GM18526 (cell line): Measurements from ENCODE around the gene GLRA1.

Experiments
- POLR2A ChIP-seq: IDR thresholded peaks from 3 replicates; pipeline ENCODE4 v1.6.1; 2011; ENCODE audit not compliant: insufficient read length; ENCODE audit errors: extremely low read depth

The GLRA1 gene

DNA sequence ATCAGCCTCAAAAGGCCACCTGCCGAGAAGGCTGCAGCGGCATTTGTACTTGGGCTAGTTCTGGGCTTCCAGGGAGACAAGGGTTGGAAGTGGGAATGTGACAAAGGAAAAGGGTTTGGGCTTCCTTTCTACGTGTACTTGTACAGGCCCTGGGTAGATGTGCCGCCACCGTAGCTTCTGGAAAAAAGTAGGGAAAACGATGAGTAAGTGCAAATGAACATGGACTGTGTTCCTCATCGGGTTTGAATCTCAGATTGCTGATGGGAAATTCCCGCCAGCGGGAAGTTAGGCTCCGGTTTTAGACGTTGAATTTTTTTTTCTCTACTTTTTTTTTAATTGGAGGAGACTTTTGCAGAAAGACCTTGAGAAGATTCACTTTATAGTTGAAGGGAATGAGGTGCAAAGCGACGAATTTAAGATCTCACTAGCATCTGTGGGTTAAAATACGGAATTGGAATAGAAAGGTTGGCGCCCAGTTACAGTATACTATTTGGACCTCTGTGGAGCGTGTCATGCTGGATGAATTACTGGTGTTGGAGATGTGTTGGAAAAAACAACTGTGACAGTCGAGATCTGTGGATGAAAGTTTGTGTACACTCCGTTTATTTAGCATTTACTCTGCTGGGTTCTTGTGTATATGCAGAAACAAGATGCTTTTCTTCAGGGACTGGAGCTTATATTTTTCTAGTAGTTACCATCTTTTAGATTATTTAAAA is 151.6 kb downstream of the GLRA1 start:
- no peak for TF ChIP-seq POLR2A
